ENCODE data around the gene WWOX. TPM values are rescaled to one million over a fixed set of nuclear protein-coding genes. Genes with fewer than 3 reads are reported as not detected.

WWOX gene
- total and polyA plus RNA-seq, 2 of the 4 experiments (the other 2 are of a cell fraction): 2.7 to 5.4 TPM

GRCh38 chr16:78501744-78502143 is 402.3 kb downstream of the WWOX start:
- BruUV-seq (replicated peaks): no TSS peak
- Histone ChIP-seq H4K91ac (ENCODE audit: insufficient read depth, low read depth, low read length) (no peak overlapping the region), H4K8ac (ENCODE audit: low read depth in 2 of 2, low read length in 2 of 2) (no peak overlapping the region), H3K9ac (ENCODE audit: low read depth, low read length) (no peak overlapping the region), H4K20me1 (ENCODE audit: insufficient read depth, low read length) (no peaks in the 10 kb centered on the region), H3K4me3 (ENCODE audit: insufficient read depth, low read depth, low read length) (no peak overlapping the region), H3K4me2 (ENCODE audit: low read depth, low read length) (no peak overlapping the region), H2AK9ac (replicated peaks; ENCODE audit: low read depth, low read length, poor library complexity) (no peak overlapping the region), H3K27ac (ENCODE audit: insufficient read depth, low read length) (no peak overlapping the region), H3K14ac (replicated peaks; ENCODE audit: low read depth, low read length) (no peak overlapping the region), H2BK20ac (ENCODE audit: low read depth, low read length) (no peak overlapping the region), H2BK5ac (ENCODE audit: low read depth, low read length, poor library complexity, severe bottlenecking) (no peak overlapping the region), H3K27me3 (ENCODE audit: control insufficient read depth, insufficient read depth, low read length) (no peaks in the 10 kb centered on the region), H3K36me3 (ENCODE audit: control insufficient read depth, insufficient read depth, low read length) (no peaks in the 10 kb centered on the region), H2AK5ac (ENCODE audit: low read depth, low read length) (no peak overlapping the region), H3K56ac (ENCODE audit: extremely low read depth, insufficient read depth, low read length) (no peak overlapping the region), H3K9me1 (ENCODE audit: insufficient read depth, low read length) (no peaks in the 10 kb centered on the region), H3K79me1 (ENCODE audit: low read depth in 1 of 2, low read length in 2 of 2) (no peaks in the 10 kb centered on the region), H3K9me3 (ENCODE audit: control insufficient read depth, insufficient read depth, low read length) (peaks cover 10% of the 10 kb centered on the region), H2AFZ (replicated peaks; ENCODE audit: low read length, poor library complexity) (no peak overlapping the region), H3K23ac (ENCODE audit: low read depth, low read length) (no peak overlapping the region), H2BK15ac (ENCODE audit: low read depth, low read length) (no peak overlapping the region), H3K4ac (ENCODE audit: low read depth, low read length) (no peak overlapping the region), H4K5ac (ENCODE audit: low read depth, low read length) (no peak overlapping the region), H3K4me1 (ENCODE audit: control insufficient read depth, insufficient read depth, low read length) (no peaks in the 10 kb centered on the region; the same call in 1 of the 2 replicates), H3K18ac (ENCODE audit: low read depth, low read length) (no peak overlapping the region), H2BK120ac (ENCODE audit: low read depth, low read length) (no peak overlapping the region)
- TF ChIP-seq POLR2A (IDR thresholded peaks at IDR 0.05; ENCODE audit: low read depth, low read length) (no peak), BHLHE40 (IDR thresholded peaks at IDR 0.05; ENCODE audit: low read depth, low read length) (no peak), RCOR1 (IDR thresholded peaks at IDR 0.05; ENCODE audit: insufficient replicate concordance, low read length) (no peak), USF2 (IDR thresholded peaks at IDR 0.05; ENCODE audit: low read depth, low read length) (no peak), SMC3 (IDR thresholded peaks at IDR 0.05; ENCODE audit: low read depth, low read length) (no peak), NFE2L2 (IDR thresholded peaks at IDR 0.05; ENCODE audit: low read depth, low read length) (no peak), ELK1 (IDR thresholded peaks at IDR 0.05; ENCODE audit: borderline replicate concordance, low read depth, low read length) (no peak), MXI1 (IDR thresholded peaks at IDR 0.05; ENCODE audit: borderline replicate concordance, low read depth, low read length) (no peak), CEBPB (IDR thresholded peaks at IDR 0.05; ENCODE audit: low read depth, low read length) (no peak), FOS (IDR thresholded peaks at IDR 0.05; ENCODE audit: low read depth, low read length) (no peak), CTCF (conservative IDR thresholded peaks at IDR 0.05; ENCODE audit: low read depth, low read length) (no peak), MAFK (IDR thresholded peaks at IDR 0.05; ENCODE audit: low read depth, low read length) (no peak), CHD1 (IDR thresholded peaks at IDR 0.05; ENCODE audit: low read depth, low read length) (no peak), RAD21 (IDR thresholded peaks at IDR 0.05; ENCODE audit: low read length) (no peak), MAZ (IDR thresholded peaks at IDR 0.05; ENCODE audit: borderline replicate concordance, low read depth, low read length) (no peak)
- no peak for DNase-seq
- ATAC-seq (ENCODE audit: low read depth): no peak
- CTCF ChIA-PET: interaction anchor here (0.5 kb wide), 1 partner anchor 409 kb away, joined by 4 read pairs; no protein-coding TSS in a partner anchor
- dilution Hi-C loops (cut with HindIII; ENCODE audit: low sequenced_read_pairs, unreplicated experiment): no loop called here
- intact Hi-C loops (cut with micrococcal nuclease): no loop called here
- in situ Hi-C loops (cut with MboI; ENCODE audit: low sequenced_read_pairs): no loop called here
- WGBS, 2 experiments (ENCODE audit: extremely low coverage in 2 of 2, insufficient read length in 1 of 2): 75% methylated on average over 3 of the region's 8 CpGs; no CpG with 5 or more reads in 1 of the 2 experiments
- POLR2A ChIA-PET (ENCODE audit: unreplicated experiment): no interaction called here
